T-cell (primary cell): ENCODE data around the gene SLC37A1. TPM values are rescaled to one million over a fixed set of nuclear protein-coding genes. Genes with fewer than 3 reads are reported as not detected.
"Not testable (repeated sequence)": the region's sequence is repeated elsewhere in the genome, so short reads cannot be mapped to it uniquely, and the experiment has no call there.

ENCODE experiments used
- ATAC-seq, 4 experiments: fragments of 200-7000 bp in 3 of 4; fragments of 150-1000 bp in 1 of 4; cut with Tn5 transposase; replicated peaks in 1 of 4; 1 replicate in 3 of 4; 2 replicates in 1 of 4; pipeline ENCODE4 v1.10.0; 2021; ENCODE audit warnings: moderate library complexity in 3 of 4, mild to moderate bottlenecking in 2 of 4, moderate number of reproducible peaks in 1 of 4
- CTCF ChIA-PET, 2 donors: fragments of 300-600 bp; sonication (Branson Sonifier 250); formaldehyde crosslinking; loops; one replicate each; lab custom pipeline; 2022; ENCODE audit warnings: antibody characterized with exemption in 2 of 2; lab: Charles Lee
- POLR2A ChIA-PET, 2 donors: fragments of 300-600 bp; sonication (Branson Sonifier 250); formaldehyde crosslinking; loops; one replicate each; lab custom pipeline; 2022; ENCODE audit warnings: antibody characterized with exemption in 2 of 2; lab: Charles Lee
- DNase-seq, 35 experiments: peaks; one replicate each; pipeline versions ENCODE4 v3.0.0 to v3.0.0-alpha.2; 2013 to 2023
- H3K27ac ChIP-seq: one replicate; pipeline ENCODE4 v1.5.1; 2013; ENCODE audit warnings: low read length
- H3K27me3 ChIP-seq, 2 experiments: replicated peaks in 1 of 2; 1 replicate in 1 of 2; 2 replicates in 1 of 2; pipeline versions ENCODE4 v1.6.1 to v1.7.0; 2013; ENCODE audit warnings: low read length in 1 of 2, mixed read lengths in 1 of 2; ENCODE audit not compliant: control insufficient read depth in 2 of 2, insufficient read depth in 2 of 2; ENCODE audit errors: extremely low read depth in 1 of 2
- H3K36me3 ChIP-seq, 2 donors: 1 replicate in 1 of 2; 2 replicates in 1 of 2; pipeline versions ENCODE4 v1.6.1 to v1.7.0; 2013; ENCODE audit warnings: low read length in 1 of 2; ENCODE audit not compliant: control insufficient read depth in 2 of 2, insufficient read depth in 1 of 2; ENCODE audit errors: extremely low read depth in 1 of 2
- H3K4me1 ChIP-seq, 2 experiments: 1 replicate in 1 of 2; 2 replicates in 1 of 2; pipeline versions ENCODE4 v1.6.1 to v1.7.0; 2013; ENCODE audit warnings: low read length in 2 of 2, mixed read lengths in 1 of 2; ENCODE audit not compliant: insufficient read depth in 2 of 2, control insufficient read depth in 1 of 2; ENCODE audit errors: extremely low read depth in 1 of 2
- H3K4me3 ChIP-seq, 2 donors: 1 replicate in 1 of 2; 2 replicates in 1 of 2; pipeline versions ENCODE4 v1.5.1 to v1.7.0; 2013; ENCODE audit warnings: mild to moderate bottlenecking in 2 of 2, low read length in 1 of 2, moderate library complexity in 1 of 2; ENCODE audit not compliant: control insufficient read depth in 1 of 2; ENCODE audit errors: extremely low read depth in 1 of 2
- H3K9me3 ChIP-seq: 2 replicates; pipeline ENCODE4 v1.7.0; 2013
- H3K27ac Mint-ChIP-seq, 2 donors: one replicate each; pipeline ENCODE4 v1.8.0; 2020 to 2021; ENCODE audit warnings: mild to moderate bottlenecking in 2 of 2, mixed read lengths in 2 of 2
- H3K27me3 Mint-ChIP-seq, 2 donors: one replicate each; pipeline ENCODE4 v1.8.0; 2021 to 2022; ENCODE audit warnings: mixed read lengths in 2 of 2
- H3K36me3 Mint-ChIP-seq: one replicate; pipeline ENCODE4 v1.8.0; 2021; ENCODE audit warnings: mixed read lengths
- H3K4me1 Mint-ChIP-seq, 3 donors: one replicate each; pipeline ENCODE4 v1.8.0; 2020 to 2022; ENCODE audit warnings: mixed read lengths in 3 of 3, mild to moderate bottlenecking in 1 of 3
- H3K4me3 Mint-ChIP-seq, 3 donors: one replicate each; pipeline ENCODE4 v1.8.0; 2020 to 2022; ENCODE audit warnings: mild to moderate bottlenecking in 3 of 3, mixed read lengths in 3 of 3, moderate library complexity in 3 of 3
- H3K9me3 Mint-ChIP-seq, 3 donors: one replicate each; pipeline ENCODE4 v1.8.0; 2020 to 2022; ENCODE audit warnings: mixed read lengths in 3 of 3
- WGBS: methylation state at CpG from one replicate; pipeline ENCODE4 v1.1.5; 2013; ENCODE audit warnings: missing lambda C conversion rate; ENCODE audit not compliant: insufficient coverage; 5-methylcytosine and 5-hydroxymethylcytosine counted together
- total RNA-seq, 35 experiments: library from RNA in 6 of 35; stranded (reverse) in 6 of 35; fragments of 120-200 nt in 1 of 35; gene quantifications; one replicate each; pipeline versions ENCODE4 v1.2.1 to v1.2.4 and lab custom pipeline; 2013 to 2026

The SLC37A1 gene
- total RNA-seq, 5 donors from 2014 or later (not counting 1 experiment from before 2014, with no cell fraction given): 18.7 to 26.3 (median 22.6) TPM

- WGBS: 87% methylated on average over 4 of the region's 7 CpGs
- POLR2A ChIA-PET: no interaction called here
- CTCF ChIA-PET: no interaction called here
- Mint-ChIP-seq H3K27me3 (no peaks in the 10 kb centered on the region), H3K4me1 (no peaks in the 10 kb centered on the region), H3K27ac (no peak overlapping the region), H3K9me3 (no peaks in the 10 kb centered on the region), H3K4me3 (no peak overlapping the region), H3K36me3 (no peaks in the 10 kb centered on the region)
- H3K36me3 ChIP-seq: no peaks in the 10 kb centered on the region
- H3K4me3 ChIP-seq: no peak overlapping the region
- no peak overlapping the region for H3K27ac ChIP-seq
- H3K4me1 ChIP-seq: no peaks in the 10 kb centered on the region
- H3K27me3 ChIP-seq: peaks cover 0 to 18% of the 10 kb centered on the region in 2 experiments
- H3K9me3 ChIP-seq: no peaks in the 10 kb centered on the region
- no peak for ATAC-seq
- DNase-seq: no peak
Observed at GRCh38 chr21:42623694-42624093, 110.0 kb downstream of the SLC37A1 start.

- Mint-ChIP-seq H3K27me3 (no peaks in the 10 kb centered on the region), H3K4me3 (no peak overlapping the region), H3K36me3 (no peaks in the 10 kb centered on the region), H3K27ac (no peak overlapping the region), H3K4me1 (no peaks in the 10 kb centered on the region), H3K9me3 (no peaks in the 10 kb centered on the region)
- 63% methylated on average over 10 of the region's 13 CpGs for WGBS
- H3K9me3 ChIP-seq: no peaks in the 10 kb centered on the region
- no peaks in the 10 kb centered on the region for H3K36me3 ChIP-seq
- POLR2A ChIA-PET: no interaction called here
- H3K4me1 ChIP-seq: no peaks in the 10 kb centered on the region
- ATAC-seq: no peak
- CTCF ChIA-PET: no interaction called here
- no peak for DNase-seq
- no peak overlapping the region for H3K27ac ChIP-seq
- H3K4me3 ChIP-seq: no peak overlapping the region
- peaks cover 0 to 17% of the 10 kb centered on the region in 2 experiments for H3K27me3 ChIP-seq
Observed at GRCh38 chr21:42624095-42624790, 110.6 kb downstream of the SLC37A1 start.

DNA sequence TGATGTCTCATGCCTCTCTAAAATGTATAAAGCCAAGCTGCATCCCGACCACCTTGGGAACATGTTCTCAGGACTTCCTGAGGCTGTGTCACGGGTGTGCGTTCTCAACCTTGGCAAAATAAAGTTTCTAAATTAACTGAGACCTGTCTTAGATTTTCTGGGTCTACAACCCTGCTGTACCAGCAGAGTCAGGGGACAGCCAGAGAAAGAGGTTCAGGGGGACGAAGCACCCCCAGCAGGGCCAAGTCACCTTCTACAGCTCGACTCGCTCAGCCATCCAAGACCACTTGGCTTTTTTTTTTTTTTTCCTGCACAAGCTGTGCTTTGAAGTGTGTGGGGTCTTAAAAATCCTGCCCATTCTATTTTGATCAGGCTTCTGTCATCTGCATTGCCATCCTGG is 111.3 kb downstream of the SLC37A1 start:
- H3K36me3 Mint-ChIP-seq: no peaks in the 10 kb centered on the region
- no peak overlapping the region for H3K27ac ChIP-seq
- H3K9me3 ChIP-seq: no peaks in the 10 kb centered on the region
- H3K4me1 ChIP-seq: peaks cover 0 to under 1% of the 10 kb centered on the region in 2 experiments
- ChIA-PET POLR2A (no interaction called here), CTCF (no interaction called here)
- DNase-seq (no peak), ATAC-seq (no peak)
- H3K4me3 ChIP-seq: no peak overlapping the region
- H3K27ac Mint-ChIP-seq: no peak overlapping the region
- no peaks in the 10 kb centered on the region for H3K36me3 ChIP-seq
- H3K27me3 ChIP-seq: peaks cover 0 to 12% of the 10 kb centered on the region in 2 experiments
- H3K4me1 Mint-ChIP-seq: no peaks in the 10 kb centered on the region
- H3K4me3 Mint-ChIP-seq: no peak overlapping the region
- H3K27me3 Mint-ChIP-seq: no peaks in the 10 kb centered on the region
- no peaks in the 10 kb centered on the region for H3K9me3 Mint-ChIP-seq
- WGBS: 82% methylated on average over 3 of the region's 6 CpGs

DNA sequence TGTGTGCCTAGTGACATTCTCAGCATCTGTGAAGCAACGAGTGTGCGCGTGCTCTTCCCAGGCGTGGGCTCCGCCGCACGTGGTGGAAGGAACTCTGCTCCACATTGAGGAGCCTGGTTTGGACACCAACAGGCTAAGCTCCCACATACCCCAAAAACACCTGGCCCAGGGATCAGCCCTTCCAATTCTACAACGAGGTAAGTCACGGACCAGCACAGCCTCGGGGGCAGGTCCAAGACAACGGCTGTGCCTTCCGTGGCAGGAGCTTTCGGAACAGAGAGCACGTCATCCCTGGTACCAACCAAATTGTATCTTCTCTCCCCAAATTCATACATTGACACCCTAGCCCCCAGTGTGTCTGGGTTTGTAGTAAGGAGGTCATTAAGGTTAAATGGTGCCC is 112.5 kb downstream of the SLC37A1 start:
- peaks cover 0 to 2% (median 2%) of the 10 kb centered on the region in 3 donors for H3K4me1 Mint-ChIP-seq
- no peak overlapping the region for H3K27ac ChIP-seq
- DNase-seq (no peak), ATAC-seq (no peak)
- H3K4me3 Mint-ChIP-seq: no peak overlapping the region
- ChIA-PET CTCF (no interaction called here), POLR2A (no interaction called here)
- H3K9me3 Mint-ChIP-seq: no peaks in the 10 kb centered on the region
- no peak overlapping the region for H3K27ac Mint-ChIP-seq
- no peaks in the 10 kb centered on the region for H3K36me3 Mint-ChIP-seq
- H3K27me3 Mint-ChIP-seq: no peaks in the 10 kb centered on the region
- peaks cover 0 to 11% of the 10 kb centered on the region in 2 experiments for H3K4me1 ChIP-seq
- H3K27me3 ChIP-seq: peaks cover 0 to 10% of the 10 kb centered on the region in 2 experiments
- no peaks in the 10 kb centered on the region for H3K36me3 ChIP-seq
- no CpG with 5 or more reads among the region's 14 CpGs for WGBS
- no peak overlapping the region for H3K4me3 ChIP-seq
- no peaks in the 10 kb centered on the region for H3K9me3 ChIP-seq

DNA sequence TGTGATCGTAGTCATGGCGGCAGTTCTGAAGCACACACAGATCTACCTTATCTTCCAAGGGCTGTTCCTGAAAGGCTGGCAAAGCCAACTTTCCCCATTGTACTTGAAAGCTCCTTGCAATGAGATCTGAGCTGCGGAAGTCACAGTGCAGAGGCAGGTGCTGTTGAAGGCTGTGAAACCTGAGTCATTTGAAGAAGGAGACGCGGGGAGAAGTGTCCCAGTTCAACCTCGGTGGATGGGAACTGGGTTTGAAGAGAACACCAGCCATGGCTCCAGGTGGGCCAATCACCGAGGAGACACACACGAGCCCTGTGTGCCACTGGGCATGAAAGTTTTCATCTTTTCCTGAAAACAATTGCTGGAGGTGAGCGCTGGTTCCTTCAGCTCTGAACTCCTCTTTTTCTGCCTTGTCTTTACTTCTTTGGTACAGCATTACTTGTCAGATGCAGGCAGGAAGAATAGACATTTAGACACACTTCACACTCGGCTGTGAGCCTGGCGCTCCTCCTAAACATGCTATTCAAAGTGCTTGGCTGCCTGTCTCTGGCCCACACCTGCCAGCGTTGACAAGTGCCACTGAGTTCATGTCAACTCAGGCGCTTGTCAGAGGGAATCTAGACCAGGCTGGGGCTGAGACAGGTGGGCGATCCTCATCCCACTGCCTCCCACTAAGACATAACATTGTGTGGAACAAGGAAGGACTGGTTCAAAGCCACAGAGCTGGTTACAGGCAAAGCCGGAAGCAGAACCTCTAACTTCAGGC is 114.1 kb downstream of the SLC37A1 start:
- ChIA-PET POLR2A (no interaction called here), CTCF (no interaction called here)
- H3K27me3 ChIP-seq: peaks cover 0 to 16% of the 10 kb centered on the region in 2 experiments
- H3K9me3 ChIP-seq: no peaks in the 10 kb centered on the region
- peaks cover 2 to 17% of the 10 kb centered on the region in 2 experiments for H3K4me1 ChIP-seq
- H3K4me1 Mint-ChIP-seq: peaks cover 0 to 7% (median 2%) of the 10 kb centered on the region in 3 donors
- H3K36me3 Mint-ChIP-seq: no peaks in the 10 kb centered on the region
- 57% methylated on average over 14 of the region's 15 CpGs for WGBS
- DNase-seq (no peak), ATAC-seq (no peak)
- no peak overlapping the region for H3K4me3 Mint-ChIP-seq
- H3K27me3 Mint-ChIP-seq: no peaks in the 10 kb centered on the region
- no peaks in the 10 kb centered on the region for H3K36me3 ChIP-seq
- no peak overlapping the region for H3K27ac Mint-ChIP-seq
- H3K9me3 Mint-ChIP-seq: no peaks in the 10 kb centered on the region
- H3K27ac ChIP-seq: no peak overlapping the region
- no peak overlapping the region for H3K4me3 ChIP-seq

DNA sequence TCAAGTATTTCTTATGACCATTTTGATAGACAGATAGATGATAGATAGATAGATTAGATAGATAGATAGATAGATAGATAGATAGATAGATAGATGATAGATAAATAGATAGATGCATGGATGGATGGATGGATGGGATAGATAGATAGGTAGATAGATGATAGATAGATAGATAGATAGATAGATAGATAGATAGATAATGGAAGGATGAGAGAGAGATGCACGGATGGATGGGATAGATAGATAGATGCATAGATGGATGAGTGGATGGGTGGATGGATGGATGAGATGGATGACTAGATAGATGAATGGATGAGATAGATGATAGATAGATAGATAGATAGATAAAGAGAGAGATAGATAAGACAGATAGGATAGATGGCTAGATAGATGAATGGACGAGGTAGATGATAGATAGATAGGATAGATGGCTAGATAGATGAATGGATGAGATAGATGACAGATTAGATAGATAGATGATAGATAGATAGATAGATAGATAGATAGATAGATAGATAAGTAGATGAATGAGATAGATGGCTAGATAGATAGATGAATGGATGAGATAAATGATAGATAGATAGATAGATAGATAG is 114.9 kb downstream of the SLC37A1 start:
- H3K4me1 Mint-ChIP-seq, DNase-seq, H3K27ac Mint-ChIP-seq, H3K4me3 ChIP-seq, H3K36me3 Mint-ChIP-seq, H3K9me3 ChIP-seq, ATAC-seq, CTCF ChIA-PET, H3K27me3 Mint-ChIP-seq, H3K27ac ChIP-seq, POLR2A ChIA-PET, H3K36me3 ChIP-seq, H3K4me3 Mint-ChIP-seq, H3K9me3 Mint-ChIP-seq: not testable (repeated sequence)
- WGBS: 100% methylated on average over 2 of the region's 2 CpGs
- H3K4me1 ChIP-seq: peaks cover 2 to 17% of the 10 kb centered on the region in 2 experiments
- peaks cover 0 to 21% of the 10 kb centered on the region in 2 experiments for H3K27me3 ChIP-seq
